NT2/D1 (cell line): ENCODE data around the gene RTL10.

Experiments used
- DNase-seq: peaks from one replicate; pipeline ENCODE4 v3.0.0-alpha.2; 2011; ENCODE audit warnings: low read depth, low spot score
- H3K27me3 ChIP-seq: 2 replicates; pipeline ENCODE4 v1.6.0; 2011; ENCODE audit warnings: mild to moderate bottlenecking; ENCODE audit not compliant: insufficient read length, insufficient read depth
- H3K36me3 ChIP-seq: 2 replicates; pipeline ENCODE4 v1.6.1; 2011; ENCODE audit warnings: mild to moderate bottlenecking, low read length, mixed read lengths; ENCODE audit not compliant: insufficient read depth, insufficient read length
- H3K4me1 ChIP-seq: 2 replicates; pipeline ENCODE4 v1.5.1; 2011; ENCODE audit not compliant: insufficient read depth, insufficient read length
- H3K4me3 ChIP-seq: 2 replicates; pipeline ENCODE4 v1.5.1; 2011; ENCODE audit warnings: low read depth; ENCODE audit not compliant: insufficient read length
- H3K9ac ChIP-seq: 2 replicates; pipeline ENCODE4 v1.6.0; 2011; ENCODE audit warnings: low read depth; ENCODE audit not compliant: insufficient read length
- H3K9me3 ChIP-seq: 2 replicates; pipeline ENCODE4 v1.5.1; 2011; ENCODE audit warnings: mild to moderate bottlenecking, low read length; ENCODE audit not compliant: insufficient read depth
- SUZ12 ChIP-seq: IDR thresholded peaks from 2 replicates; pipeline ENCODE4 v1.6.1; 2011; ENCODE audit not compliant: insufficient read length, insufficient read depth; ENCODE audit errors: extremely low read depth
- YY1 ChIP-seq: IDR thresholded peaks from 2 replicates; pipeline ENCODE4 v1.6.1; 2011; ENCODE audit not compliant: insufficient read length, insufficient read depth
- ZNF274 ChIP-seq: IDR thresholded peaks from 2 replicates; pipeline ENCODE4 v1.6.1; 2011; ENCODE audit warnings: mild to moderate bottlenecking, low read depth, low read length

RTL10 gene, protein sequence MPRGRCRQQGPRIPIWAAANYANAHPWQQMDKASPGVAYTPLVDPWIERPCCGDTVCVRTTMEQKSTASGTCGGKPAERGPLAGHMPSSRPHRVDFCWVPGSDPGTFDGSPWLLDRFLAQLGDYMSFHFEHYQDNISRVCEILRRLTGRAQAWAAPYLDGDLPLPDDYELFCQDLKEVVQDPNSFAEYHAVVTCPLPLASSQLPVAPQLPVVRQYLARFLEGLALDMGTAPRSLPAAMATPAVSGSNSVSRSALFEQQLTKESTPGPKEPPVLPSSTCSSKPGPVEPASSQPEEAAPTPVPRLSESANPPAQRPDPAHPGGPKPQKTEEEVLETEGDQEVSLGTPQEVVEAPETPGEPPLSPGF

DNA sequence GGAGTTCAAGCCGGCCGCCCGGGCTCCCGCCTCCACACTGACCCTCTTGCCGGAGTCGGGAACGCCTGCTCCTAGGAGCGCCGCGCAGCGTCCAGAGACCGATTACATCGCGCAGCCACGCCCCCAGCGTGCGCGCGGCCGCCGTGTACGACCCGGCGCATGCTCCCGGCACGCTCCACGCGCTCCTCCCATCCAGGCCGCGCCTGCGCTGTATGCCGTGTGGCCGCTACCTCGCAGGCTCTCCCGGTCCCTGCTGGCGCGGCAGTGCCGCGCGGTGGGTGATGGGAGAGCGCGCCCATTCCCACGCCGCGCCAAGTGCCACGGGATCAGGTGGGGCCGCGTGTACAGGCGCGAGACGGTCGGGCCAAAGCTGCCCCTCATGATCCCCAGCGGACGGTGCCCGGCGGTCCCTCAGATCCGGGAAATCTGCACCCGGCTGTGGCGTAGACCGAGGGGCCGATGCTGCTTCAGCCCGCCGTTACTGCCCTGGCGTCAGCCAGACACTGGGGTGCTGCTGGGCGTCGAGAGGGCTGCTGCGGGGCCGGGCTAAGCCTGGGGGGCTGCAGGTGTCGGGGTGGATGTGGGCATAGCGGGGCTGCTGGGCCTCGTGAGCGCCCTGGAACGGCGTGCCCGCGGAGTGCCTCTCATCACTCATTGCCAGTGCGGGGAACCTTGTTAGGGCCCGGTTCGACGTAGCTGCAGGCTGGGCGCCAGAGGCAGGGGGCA, at the start of gene RTL10, which contains the start of gene GNB1L:
Gene RTL10 (minus strand): TSS at position 97 of the 726 bp plus-strand sequence. CDS start 2,613 bp downstream, outside the sequence.
Gene GNB1L (minus strand): TSS at position 97 of the 726 bp plus-strand sequence. CDS start 33,519 bp downstream, outside the sequence.
- H3K4me1 ChIP-seq, result peaks cover 12% of the 10 kb centered on the region
- H3K4me3 ChIP-seq, result peak within 1 kb of the TSS; percentile 96

DNA sequence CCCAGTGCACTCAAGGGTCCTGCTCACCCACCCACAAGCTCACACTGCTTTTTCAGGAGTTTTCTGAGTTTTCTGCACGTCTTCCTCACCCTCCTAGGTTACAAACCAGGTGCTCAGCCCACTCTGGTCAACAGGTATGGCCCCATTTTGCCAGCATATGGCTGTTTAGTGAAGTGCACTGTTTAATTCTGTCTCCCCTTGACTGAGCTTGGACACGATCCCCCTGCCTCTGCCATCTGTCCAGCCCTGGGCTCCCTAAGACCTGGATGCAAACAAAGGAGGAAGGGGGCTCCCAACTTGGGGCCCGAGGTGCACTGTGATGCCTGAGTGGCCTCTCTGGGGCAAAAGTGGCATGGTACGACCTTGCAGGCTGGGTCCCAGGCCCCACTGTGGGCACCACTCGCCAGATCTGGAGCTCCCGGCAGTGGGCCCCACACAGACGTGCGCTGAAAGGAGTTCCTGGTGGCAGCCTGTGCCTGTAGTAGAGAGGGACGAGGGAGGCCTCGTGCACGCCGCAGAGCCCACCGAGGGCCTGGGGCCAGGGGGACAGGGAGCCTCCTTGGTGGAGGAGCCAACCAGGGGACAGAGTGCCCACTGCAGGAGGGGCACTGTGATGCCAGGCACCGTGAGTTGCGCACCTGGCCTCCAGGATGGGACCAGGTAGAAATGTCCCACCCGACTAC, 49.6 kb upstream of the RTL10 start:
- Histone ChIP-seq H3K9me3 (no peaks in the 10 kb centered on the region), H3K4me1 (peaks cover 11% of the 10 kb centered on the region), H3K9ac (no peak overlapping the region), H3K27me3 (no peaks in the 10 kb centered on the region), H3K4me3 (no peak overlapping the region), H3K36me3 (peaks cover 5% of the 10 kb centered on the region)
- DNase-seq, result no peak
- TF ChIP-seq SUZ12 (no peak), YY1 (no peak), ZNF274 (no peak)

More for the DNA sequence above, at the start of gene RTL10, which contains the start of gene GNB1L:
- TF ChIP-seq ZNF274 (no peak), SUZ12 (no peak), YY1 (no peak)
- H3K9ac ChIP-seq, result peak within 1 kb of the TSS; percentile 97
- peak; percentile 93 for DNase-seq
- no peaks in the 10 kb centered on the region for H3K27me3 ChIP-seq
- H3K36me3 ChIP-seq, result peaks cover 38% of the 10 kb centered on the region
- no peaks in the 10 kb centered on the region for H3K9me3 ChIP-seq

DNA sequence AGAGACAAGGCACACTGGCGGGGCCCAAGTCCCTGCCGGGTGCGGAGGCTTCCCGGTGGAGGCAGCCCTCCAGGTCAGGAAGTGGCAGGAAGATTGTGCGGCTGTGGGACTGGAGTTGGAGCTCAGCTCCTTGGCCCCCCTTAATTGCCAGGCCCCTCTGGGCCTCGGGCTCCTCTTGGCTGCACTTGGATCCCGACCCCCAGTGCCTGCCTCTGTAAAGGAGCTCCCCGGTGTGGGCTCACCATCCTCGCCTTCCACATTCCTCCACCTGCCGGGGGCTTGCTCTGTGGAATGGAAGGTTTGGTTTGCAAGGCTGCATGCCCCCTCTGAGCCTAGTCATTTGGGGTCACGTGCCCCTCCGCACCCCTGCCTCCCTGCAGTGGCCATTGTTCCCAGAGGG, 48.8 kb upstream of the RTL10 start:
- Histone ChIP-seq H3K9ac (no peak overlapping the region), H3K9me3 (no peaks in the 10 kb centered on the region), H3K27me3 (no peaks in the 10 kb centered on the region), H3K36me3 (peaks cover 5% of the 10 kb centered on the region), H3K4me3 (no peak overlapping the region), H3K4me1 (peaks cover 11% of the 10 kb centered on the region)
- TF ChIP-seq YY1, result no peak
- TF ChIP-seq ZNF274, result no peak
- no peak for TF ChIP-seq SUZ12
- no peak for DNase-seq

DNA sequence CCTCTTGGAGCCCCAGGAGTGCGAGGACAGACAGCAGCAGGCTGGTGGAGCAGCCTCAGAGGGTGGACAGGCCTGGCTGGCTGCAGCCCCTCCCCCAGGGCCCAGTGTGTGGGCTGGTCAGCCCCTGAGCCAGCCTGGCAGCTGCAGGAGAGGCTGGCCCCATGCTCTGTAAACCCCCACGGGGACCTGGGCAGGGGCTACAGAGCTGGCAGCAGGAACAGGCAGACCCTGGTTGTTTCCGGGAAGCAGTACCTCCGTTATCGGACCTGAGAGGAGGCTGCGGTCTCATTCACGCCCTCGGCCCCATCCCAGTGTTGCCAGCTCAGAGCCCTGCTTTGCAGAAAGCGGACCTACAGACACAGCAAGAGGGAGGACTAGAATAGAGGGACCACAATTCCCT, 48.4 kb upstream of the RTL10 start:
- Histone ChIP-seq H3K36me3 (peaks cover 7% of the 10 kb centered on the region), H3K9me3 (no peaks in the 10 kb centered on the region), H3K9ac (no peak overlapping the region), H3K4me3 (no peak overlapping the region), H3K27me3 (no peaks in the 10 kb centered on the region), H3K4me1 (peaks cover 11% of the 10 kb centered on the region)
- no peak for TF ChIP-seq SUZ12
- TF ChIP-seq ZNF274, result no peak
- no peak for TF ChIP-seq YY1
- no peak for DNase-seq

DNA sequence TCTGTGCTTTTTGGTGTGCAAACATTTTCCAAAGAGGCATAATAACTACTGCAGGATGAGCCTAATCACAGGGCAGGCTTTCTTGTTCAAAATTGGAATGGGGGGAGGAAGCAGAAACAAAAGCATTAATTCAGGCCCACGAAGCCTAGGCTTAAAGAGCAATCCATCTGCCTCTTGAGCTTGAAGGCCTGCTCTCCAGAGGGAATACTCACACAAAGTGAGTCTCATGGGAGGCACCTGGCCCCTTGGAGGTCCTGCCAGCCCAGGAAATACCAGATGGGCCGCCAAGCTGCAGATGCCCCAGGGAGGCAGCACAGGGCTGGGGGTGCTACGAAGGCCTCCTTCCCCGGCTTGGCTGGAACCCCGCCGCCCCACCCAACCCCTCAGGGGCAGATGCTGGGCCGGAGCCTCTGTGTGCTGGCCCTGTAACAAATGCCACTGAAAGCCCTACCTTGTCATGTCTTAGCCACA, 47.6 kb upstream of the RTL10 start:
- Histone ChIP-seq H3K9me3 (no peaks in the 10 kb centered on the region), H3K4me3 (no peak overlapping the region), H3K9ac (no peak overlapping the region), H3K4me1 (peaks cover 11% of the 10 kb centered on the region), H3K36me3 (peaks cover 14% of the 10 kb centered on the region), H3K27me3 (no peaks in the 10 kb centered on the region)
- no peak for TF ChIP-seq ZNF274
- TF ChIP-seq SUZ12, result no peak
- TF ChIP-seq YY1, result no peak
- DNase-seq, result no peak

DNA sequence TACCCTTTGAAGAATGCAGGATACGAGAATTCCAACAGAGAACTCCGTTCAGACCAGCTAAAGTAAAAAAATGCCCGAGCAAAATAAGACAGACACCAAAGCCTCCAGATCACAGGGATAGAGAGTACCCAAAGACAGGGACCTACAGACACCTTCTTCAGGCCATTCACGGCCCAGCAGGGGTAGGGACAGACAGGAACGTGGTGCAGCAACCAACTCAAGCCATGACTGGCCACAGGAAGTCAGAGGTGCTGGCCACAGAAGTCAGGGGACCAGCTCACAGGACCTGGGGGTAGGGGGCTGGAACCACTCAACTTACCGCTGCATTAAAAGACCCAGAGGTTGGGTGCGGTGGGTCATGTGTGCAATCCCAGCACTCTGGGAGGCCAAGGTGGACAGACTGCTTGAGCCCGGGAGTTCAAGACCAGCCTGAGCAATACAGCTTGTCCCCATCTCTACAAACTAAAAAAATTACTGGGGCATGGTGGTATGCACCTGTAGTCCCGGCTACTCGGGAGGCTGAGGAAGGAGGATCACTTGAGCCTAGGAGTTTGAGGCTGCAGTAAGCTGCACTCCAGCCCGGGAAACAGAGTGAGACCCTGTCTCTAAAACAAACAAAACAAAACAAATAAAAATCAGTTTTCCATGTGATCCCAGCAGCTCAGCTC, 47.0 kb upstream of the RTL10 start:
- Histone ChIP-seq H3K9ac (no peak overlapping the region), H3K4me3 (no peak overlapping the region), H3K27me3 (no peaks in the 10 kb centered on the region), H3K9me3 (no peaks in the 10 kb centered on the region), H3K4me1 (peaks cover 15% of the 10 kb centered on the region), H3K36me3 (peaks cover 14% of the 10 kb centered on the region)
- no peak for TF ChIP-seq ZNF274
- no peak for TF ChIP-seq YY1
- no peak for TF ChIP-seq SUZ12
- no peak for DNase-seq
